Testis (tissue), 3 donors: Measurements from ENCODE around the gene PSMD13. TPM values are rescaled to one million over a fixed set of nuclear protein-coding genes. Genes with fewer than 3 reads are reported as not detected.

Experiments used
- DNase-seq: peaks from one replicate; pipeline ENCODE4 v3.0.0-alpha.2; 2019
- H3K27ac ChIP-seq, 2 donors: fragments of 200-600 bp; sonication (generic); one replicate each; pipeline ENCODE4 v1.5.1; 2019
- H3K27me3 ChIP-seq: fragments of 200-600 bp; sonication (generic); one replicate; pipeline ENCODE4 v1.5.1; 2019
- H3K36me3 ChIP-seq: fragments of 200-600 bp; sonication (generic); one replicate; pipeline ENCODE4 v1.5.1; 2017; ENCODE audit warnings: low read depth; ENCODE audit errors: missing control alignments
- H3K4me1 ChIP-seq: fragments of 200-600 bp; sonication (generic); one replicate; pipeline ENCODE4 v1.5.1; 2019
- H3K4me3 ChIP-seq, 2 donors: fragments of 200-600 bp; sonication (generic); one replicate each; pipeline ENCODE4 v1.5.1; 2017 to 2019
- H3K9me3 ChIP-seq: fragments of 200-600 bp; sonication (generic); one replicate; pipeline ENCODE4 v1.5.1; 2017
- POLR2A ChIP-seq: fragments of 450-650 bp; IDR thresholded peaks from one replicate; pipeline ENCODE4 v1.6.1; 2017; ENCODE audit warnings: antibody characterized with exemption, mild to moderate bottlenecking, moderate library complexity
- WGBS, 2 donors: methylation state at CpG; one replicate each; pipeline ENCODE4 v1.1.5; 2018; 5-methylcytosine and 5-hydroxymethylcytosine counted together
- intact Hi-C: fragments of 100-400 bp; cut with DNase I; formaldehyde crosslinking; loops from one replicate; pipeline ENCODE4 v1.15.1; 2023; ENCODE audit warnings: low total_unique reads
- polyA plus RNA-seq: library from polyadenylated mRNA; stranded (reverse); fragments of 350-450 nt; fragmentation: Illumina TruSeq; extraction: RNeasy Lipid Tissue Mini Kit (QIAGEN cat#74804); gene quantifications from one replicate; pipeline ENCODE4 v1.2.3, GENCODE V29; 2014; ENCODE audit warnings: low read depth, low replicate concordance; ENCODE audit not compliant: insufficient read depth
- total RNA-seq, 2 donors: library from RNA; depleted of rRNA; stranded (reverse); fragments of >200 nt; gene quantifications; one replicate each; pipeline ENCODE4 v1.2.3, GENCODE V29; 2016
- TF ChIP-seq, protein P1 (sequence below), 3 experiments: fragments of 450-650 bp in 2 of 3; fragments of 200-600 bp in 1 of 3; sonication (generic) in 1 of 3; IDR thresholded peaks; one replicate each; pipeline ENCODE4 v1.5.1; 2016 to 2019; ENCODE audit warnings: antibody characterized with exemption in 3 of 3, mild to moderate bottlenecking in 2 of 3, moderate library complexity in 1 of 3

PSMD13 gene
- total and polyA plus RNA-seq, 3 donors from 2014 or later: 128 to 180 (median 133) TPM

DNA sequence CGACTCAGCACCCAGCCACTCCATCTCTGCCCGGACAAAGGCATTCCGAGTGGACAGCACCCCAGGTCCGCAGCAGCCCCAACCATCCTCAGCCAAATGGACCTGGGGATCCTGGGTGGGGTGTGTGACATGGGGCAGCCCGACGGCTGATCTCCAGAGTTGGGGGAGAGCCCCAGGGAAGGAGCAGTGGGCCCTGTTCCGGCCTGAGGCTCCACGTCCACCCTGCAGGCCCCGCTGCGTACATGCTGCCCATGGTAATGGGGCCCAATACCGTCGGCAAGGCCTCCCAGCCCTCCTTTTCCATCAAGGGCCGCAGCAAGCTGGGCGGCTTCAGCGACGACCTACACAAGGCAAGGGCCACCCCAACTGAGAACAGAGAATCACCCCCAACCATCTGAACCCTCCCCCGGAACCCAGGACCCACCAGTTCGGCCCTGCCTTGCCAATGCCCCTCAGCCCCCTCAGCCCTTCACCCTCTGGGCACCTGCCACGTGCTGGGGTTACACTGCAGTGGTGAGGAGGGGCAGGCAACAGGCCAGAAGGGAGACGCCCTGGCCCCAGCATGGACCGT lies 38.5 kb upstream of the PSMD13 start:
- no peaks in the 10 kb centered on the region for H3K27me3 ChIP-seq
- DNase-seq: peak; percentile 11
- no peak overlapping the region for H3K27ac ChIP-seq
- TF ChIP-seq, protein P1, sequence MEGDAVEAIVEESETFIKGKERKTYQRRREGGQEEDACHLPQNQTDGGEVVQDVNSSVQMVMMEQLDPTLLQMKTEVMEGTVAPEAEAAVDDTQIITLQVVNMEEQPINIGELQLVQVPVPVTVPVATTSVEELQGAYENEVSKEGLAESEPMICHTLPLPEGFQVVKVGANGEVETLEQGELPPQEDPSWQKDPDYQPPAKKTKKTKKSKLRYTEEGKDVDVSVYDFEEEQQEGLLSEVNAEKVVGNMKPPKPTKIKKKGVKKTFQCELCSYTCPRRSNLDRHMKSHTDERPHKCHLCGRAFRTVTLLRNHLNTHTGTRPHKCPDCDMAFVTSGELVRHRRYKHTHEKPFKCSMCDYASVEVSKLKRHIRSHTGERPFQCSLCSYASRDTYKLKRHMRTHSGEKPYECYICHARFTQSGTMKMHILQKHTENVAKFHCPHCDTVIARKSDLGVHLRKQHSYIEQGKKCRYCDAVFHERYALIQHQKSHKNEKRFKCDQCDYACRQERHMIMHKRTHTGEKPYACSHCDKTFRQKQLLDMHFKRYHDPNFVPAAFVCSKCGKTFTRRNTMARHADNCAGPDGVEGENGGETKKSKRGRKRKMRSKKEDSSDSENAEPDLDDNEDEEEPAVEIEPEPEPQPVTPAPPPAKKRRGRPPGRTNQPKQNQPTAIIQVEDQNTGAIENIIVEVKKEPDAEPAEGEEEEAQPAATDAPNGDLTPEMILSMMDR (IDR thresholded peaks at IDR 0.05): no peak
- no peak for TF ChIP-seq POLR2A
- no peaks in the 10 kb centered on the region for H3K36me3 ChIP-seq
- intact Hi-C loops: no loop called here
- H3K4me1 ChIP-seq: no peaks in the 10 kb centered on the region
- WGBS, 2 donors: 88 to 95% methylated on average over 9 to 20 of the region's 21 CpGs
- no peaks in the 10 kb centered on the region for H3K9me3 ChIP-seq
- no peak overlapping the region for H3K4me3 ChIP-seq

DNA sequence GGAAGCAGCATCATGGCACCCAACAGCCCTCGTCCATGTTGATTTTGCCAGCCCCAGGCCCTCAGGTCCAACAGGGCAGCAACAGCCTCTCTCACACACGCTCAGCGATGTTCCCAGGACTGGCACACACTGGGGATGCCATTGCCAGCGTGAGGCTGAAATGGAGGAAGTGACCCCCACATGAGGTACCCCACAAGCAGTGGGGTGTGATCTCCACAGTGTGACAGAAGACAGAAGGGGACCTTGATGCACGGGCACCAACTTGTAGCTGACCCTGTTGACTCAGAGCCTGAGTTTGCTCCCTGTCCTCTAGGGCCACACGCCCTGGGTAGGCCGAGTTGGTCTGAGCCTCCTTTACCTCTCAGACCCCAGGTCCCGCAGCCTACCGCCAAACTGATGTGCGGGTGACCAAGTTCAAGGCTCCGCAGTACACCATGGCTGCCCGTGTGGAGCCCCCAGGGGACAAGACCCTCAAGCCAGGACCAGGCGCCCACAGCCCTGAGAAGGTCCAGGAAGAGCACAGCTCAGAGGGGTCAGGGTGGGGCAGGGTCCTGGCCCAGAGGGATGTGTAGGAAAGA lies 37.7 kb upstream of the PSMD13 start:
- H3K4me3 ChIP-seq: no peak overlapping the region
- H3K27ac ChIP-seq: no peak overlapping the region
- TF ChIP-seq, protein P1 (IDR thresholded peaks at IDR 0.05): no peak
- no peak for TF ChIP-seq POLR2A
- WGBS, 2 donors: 69 to 81% methylated on average over 9 to 10 of the region's 13 CpGs
- no peaks in the 10 kb centered on the region for H3K4me1 ChIP-seq
- intact Hi-C loops: no loop called here
- peak; percentile 12 for DNase-seq
- no peaks in the 10 kb centered on the region for H3K27me3 ChIP-seq
- no peaks in the 10 kb centered on the region for H3K9me3 ChIP-seq
- no peaks in the 10 kb centered on the region for H3K36me3 ChIP-seq

DNA sequence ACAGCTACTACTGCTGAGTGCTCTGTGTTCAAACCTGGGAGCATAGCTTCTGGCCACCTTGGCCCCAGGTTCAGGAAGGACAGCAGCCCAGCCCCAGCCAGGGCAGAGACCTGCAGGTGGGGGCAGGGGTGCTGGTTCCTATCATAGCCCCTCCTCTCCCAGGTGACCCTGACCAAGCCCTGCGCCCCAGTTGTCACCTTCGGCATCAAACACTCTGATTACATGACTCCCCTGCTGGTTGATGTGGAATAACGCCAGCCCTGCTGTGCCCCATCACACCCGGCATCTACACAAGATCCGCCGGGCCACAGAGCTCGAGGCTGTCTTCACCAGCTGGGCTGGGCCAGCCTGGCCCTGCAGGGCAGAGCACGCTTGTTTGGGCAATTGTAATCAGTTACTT lies 37.0 kb upstream of the PSMD13 start:
- Histone ChIP-seq H3K36me3 (no peaks in the 10 kb centered on the region), H3K4me1 (no peaks in the 10 kb centered on the region), H3K4me3 (no peak overlapping the region), H3K27me3 (no peaks in the 10 kb centered on the region), H3K9me3 (no peaks in the 10 kb centered on the region), H3K27ac (no peak overlapping the region)
- intact Hi-C loops: no loop called here
- TF ChIP-seq, protein P1 (IDR thresholded peaks at IDR 0.05): no peak
- TF ChIP-seq POLR2A: no peak
- WGBS, 2 donors: 88 to 90% methylated on average over 8 of the region's 8 CpGs
- peak; percentile 12 for DNase-seq

DNA sequence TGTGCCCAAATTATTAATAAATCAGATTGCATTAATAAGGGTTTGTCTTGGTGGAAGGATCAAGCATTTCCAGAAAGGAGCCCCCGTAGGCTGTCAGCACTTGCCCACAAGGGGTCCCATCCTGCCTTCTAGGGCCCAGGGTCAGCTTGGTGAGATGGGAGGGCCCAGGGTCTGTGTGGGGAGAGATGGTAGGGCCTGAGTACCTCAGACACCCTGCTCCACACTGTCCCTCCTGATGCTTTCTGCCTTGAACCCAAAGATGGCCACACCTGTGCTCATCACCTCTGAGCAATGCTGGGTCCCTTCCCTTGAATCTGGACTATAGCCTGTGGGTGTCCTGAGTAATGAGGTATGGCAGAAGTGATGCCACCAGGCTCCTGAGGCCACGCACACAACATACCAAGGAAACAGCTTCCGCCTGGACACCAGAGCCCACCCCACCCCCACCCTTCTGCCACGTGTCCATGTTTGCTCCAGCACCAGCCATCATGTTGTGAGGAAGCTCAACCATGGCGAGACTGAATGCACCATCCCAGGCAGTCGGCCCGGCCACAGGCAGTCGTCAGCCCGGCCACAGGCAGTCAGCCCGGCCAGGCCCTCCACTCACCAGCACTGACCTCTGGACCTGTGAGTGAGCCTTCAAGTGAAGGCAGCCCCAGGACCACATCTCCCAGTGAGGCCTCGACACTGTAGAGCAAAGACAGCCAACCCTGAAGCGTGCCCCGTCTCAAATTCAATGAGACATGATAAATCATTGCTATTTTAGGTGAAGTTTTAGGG lies 36.4 kb upstream of the PSMD13 start:
- WGBS, 2 donors: 81 to 93% methylated on average over 1 to 13 of the region's 13 CpGs

More for the DNA sequence above, 36.4 kb upstream of the PSMD13 start:
- Histone ChIP-seq H3K4me1 (peaks cover 2% of the 10 kb centered on the region), H3K4me3 (no peak overlapping the region), H3K27ac (no peak overlapping the region), H3K27me3 (no peaks in the 10 kb centered on the region), H3K9me3 (no peaks in the 10 kb centered on the region), H3K36me3 (no peaks in the 10 kb centered on the region)
- peak; percentile 12 for DNase-seq
- no peak for TF ChIP-seq POLR2A
- TF ChIP-seq, protein P1 (IDR thresholded peaks at IDR 0.05): no peak
- intact Hi-C loops: no loop called here
